HG03439 (cell line): ENCODE results near the gene ERBB2.
"Not testable (repeated sequence)": the region's sequence is repeated elsewhere in the genome, so short reads cannot be mapped to it uniquely, and the experiment has no call there.

Experiments
- ATAC-seq: cut with Tn5 transposase; IDR thresholded peaks from one replicate; pipeline ENCODE4 v1.9.1; 2021; ENCODE audit warnings: mild to moderate bottlenecking, moderate library complexity; ENCODE audit not compliant: unreplicated experiment

Gene ERBB2

GRCh38 chr17:39722104-39722503 lies 22.2 kb downstream of the ERBB2 start:
- ATAC-seq = no peak

DNA sequence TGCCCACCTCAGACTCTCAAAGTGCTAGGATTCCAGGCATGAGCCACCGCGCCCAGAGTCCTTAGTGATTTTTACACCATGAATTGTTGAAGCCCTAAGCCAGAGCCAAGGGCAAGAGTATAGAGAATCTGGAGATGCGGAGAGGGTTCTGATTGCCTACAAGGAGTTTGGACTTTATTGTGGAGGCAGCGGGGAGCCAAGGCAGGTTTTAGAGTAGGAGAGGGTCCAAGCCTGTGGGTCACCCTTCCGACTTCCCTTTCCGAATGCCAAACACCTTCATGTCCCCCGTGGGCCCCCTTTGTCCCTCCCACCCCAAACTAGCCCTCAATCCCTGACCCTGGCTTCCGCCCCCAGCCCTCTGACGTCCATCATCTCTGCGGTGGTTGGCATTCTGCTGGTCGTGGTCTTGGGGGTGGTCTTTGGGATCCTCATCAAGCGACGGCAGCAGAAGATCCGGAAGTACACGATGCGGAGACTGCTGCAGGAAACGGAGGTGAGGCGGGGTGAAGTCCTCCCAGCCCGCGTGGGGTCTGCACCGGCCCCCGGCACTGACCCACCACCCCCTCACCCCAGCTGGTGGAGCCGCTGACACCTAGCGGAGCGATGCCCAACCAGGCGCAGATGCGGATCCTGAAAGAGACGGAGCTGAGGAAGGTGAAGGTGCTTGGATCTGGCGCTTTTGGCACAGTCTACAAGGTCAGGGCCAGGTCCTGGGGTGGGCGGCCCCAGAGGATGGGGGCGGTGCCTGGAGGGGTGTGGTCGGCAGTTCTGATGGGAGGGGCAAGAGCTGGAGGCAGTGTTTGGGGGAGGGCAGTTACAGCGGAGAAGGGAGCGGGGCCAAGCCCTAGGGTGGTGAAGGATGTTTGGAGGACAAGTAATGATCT lies 23.3 kb downstream of the ERBB2 start:
- ATAC-seq = no peak

DNA sequence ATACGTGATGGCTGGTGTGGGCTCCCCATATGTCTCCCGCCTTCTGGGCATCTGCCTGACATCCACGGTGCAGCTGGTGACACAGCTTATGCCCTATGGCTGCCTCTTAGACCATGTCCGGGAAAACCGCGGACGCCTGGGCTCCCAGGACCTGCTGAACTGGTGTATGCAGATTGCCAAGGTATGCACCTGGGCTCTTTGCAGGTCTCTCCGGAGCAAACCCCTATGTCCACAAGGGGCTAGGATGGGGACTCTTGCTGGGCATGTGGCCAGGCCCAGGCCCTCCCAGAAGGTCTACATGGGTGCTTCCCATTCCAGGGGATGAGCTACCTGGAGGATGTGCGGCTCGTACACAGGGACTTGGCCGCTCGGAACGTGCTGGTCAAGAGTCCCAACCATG lies 24.9 kb downstream of the ERBB2 start:
- no peak for ATAC-seq

- ATAC-seq = not testable (repeated sequence)
These were observed 26.1 kb downstream of the ERBB2 start for GRCh38 chr17:39725923-39726322.

- ATAC-seq = no peak
These were observed 26.8 kb downstream of the ERBB2 start for GRCh38 chr17:39726617-39727016.

DNA sequence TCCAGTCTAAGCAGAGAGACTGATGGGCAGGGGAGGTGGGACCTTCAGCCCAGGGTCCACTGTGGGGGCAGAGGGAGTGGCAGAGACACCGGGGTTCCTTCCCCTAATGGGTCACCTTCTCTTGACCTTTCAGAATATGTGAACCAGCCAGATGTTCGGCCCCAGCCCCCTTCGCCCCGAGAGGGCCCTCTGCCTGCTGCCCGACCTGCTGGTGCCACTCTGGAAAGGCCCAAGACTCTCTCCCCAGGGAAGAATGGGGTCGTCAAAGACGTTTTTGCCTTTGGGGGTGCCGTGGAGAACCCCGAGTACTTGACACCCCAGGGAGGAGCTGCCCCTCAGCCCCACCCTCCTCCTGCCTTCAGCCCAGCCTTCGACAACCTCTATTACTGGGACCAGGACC lies 27.7 kb downstream of the ERBB2 start:
- no peak for ATAC-seq

GRCh38 chr17:39729280-39729851 lies 29.5 kb downstream of the ERBB2 start:
- no peak for ATAC-seq

DNA sequence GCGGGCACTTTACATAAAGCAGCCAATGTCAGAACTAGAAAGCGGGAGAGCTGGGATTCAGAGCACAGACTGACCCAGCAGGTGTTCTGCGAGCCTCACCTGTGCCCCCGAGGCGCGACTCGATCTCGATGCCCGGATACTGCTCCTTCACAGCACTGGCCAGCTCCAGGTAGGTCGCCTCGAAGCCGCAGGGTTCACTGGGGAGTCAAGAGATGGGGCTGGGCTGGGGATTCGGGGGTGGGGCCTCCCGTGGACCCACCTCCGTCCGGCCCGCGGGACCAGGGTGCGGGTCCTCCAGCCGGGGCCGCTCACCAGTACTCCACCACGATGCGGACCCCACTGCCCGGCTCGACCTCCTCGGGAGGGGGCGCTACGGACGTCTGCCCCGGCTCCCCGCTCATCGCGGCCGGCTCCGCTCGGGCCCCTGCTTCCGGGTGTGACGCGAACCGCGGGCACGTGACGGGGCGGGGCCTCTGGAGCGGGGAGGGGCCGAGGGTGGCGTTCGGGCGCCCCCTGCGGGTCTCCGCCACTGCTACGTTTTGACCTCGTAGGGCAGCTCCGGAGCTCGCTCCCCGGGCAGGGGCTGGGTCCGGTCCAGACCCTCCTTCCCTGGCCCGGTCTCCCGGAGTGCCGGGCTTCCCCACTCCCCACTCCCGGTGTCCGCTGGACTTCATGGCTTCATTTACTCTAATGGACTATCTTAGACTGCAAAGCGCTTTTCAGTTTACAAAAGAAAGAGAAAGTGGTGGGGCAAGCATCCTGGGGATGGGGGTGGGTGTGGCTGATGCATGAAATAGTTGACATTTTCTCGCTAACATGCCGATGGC lies 30.4 kb downstream of the ERBB2 start, which contains the start of gene MIEN1:
TSS of gene MIEN1 (minus strand) at position 438 of the 827 bp plus-strand sequence. CDS start at position 401, 37 bp downstream.
- peak; percentile 88 for ATAC-seq

DNA sequence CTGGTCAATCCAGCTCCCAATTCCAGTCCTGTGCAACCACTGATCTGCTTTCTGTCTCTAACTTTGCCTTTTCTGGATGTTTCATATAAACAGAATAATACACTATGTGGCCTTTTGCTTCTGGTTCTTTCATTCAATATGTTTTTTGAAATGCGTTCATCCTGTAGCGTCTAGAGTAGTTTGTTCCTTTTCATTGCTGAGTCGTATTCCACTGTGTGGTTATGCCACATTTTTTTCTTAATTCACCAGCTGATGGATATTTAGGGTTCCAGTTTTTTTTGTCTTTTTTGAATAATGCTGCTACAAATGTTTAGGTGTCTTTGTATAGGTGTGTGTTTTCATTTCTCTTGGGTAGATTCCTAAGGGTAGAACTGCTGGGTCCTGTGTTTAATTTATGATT lies 32.7 kb downstream of the ERBB2 start:
- no peak for ATAC-seq

GRCh38 chr17:39735882-39736281 lies 36.0 kb downstream of the ERBB2 start:
- ATAC-seq = no peak

DNA sequence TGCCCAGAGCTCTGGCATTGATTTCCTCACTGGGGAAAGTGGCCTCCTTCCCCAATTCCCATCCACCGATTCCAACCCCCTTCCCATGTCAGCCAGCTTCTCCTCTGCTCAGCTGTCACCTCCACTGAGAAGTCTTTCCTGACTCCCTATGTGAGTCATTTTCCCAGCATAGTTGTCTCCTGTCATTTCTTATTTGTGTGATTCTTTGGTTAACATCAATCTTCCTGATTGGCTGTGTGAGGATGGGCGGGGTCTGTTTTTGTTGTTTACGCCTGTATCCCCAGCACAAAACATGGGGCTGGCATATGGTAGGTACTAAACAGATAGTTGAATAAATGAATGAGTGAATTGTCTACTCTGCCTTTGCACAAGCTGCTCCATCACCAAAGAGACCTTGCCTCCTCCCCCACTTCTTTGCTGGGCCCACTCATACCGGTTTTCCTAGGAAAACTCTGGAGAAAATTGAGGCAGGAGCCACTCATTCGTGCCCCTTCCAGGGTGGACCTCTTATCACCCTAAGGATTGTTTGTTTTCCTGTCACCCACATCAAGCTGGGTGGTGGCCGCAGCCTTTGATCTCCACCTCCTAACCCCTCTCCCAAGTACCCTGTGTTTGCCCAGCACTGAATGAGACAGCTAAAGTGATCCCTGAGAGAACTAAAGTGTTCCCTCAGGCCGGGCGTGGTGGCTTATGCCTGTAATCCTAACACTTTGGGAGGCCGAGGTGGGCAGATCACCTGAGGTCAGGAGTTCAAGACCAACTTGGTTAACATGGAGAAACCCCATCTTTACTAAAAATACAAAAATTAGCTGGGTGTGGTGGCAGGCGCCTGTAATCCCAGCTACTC lies 36.7 kb downstream of the ERBB2 start:
- ATAC-seq = no peak

DNA sequence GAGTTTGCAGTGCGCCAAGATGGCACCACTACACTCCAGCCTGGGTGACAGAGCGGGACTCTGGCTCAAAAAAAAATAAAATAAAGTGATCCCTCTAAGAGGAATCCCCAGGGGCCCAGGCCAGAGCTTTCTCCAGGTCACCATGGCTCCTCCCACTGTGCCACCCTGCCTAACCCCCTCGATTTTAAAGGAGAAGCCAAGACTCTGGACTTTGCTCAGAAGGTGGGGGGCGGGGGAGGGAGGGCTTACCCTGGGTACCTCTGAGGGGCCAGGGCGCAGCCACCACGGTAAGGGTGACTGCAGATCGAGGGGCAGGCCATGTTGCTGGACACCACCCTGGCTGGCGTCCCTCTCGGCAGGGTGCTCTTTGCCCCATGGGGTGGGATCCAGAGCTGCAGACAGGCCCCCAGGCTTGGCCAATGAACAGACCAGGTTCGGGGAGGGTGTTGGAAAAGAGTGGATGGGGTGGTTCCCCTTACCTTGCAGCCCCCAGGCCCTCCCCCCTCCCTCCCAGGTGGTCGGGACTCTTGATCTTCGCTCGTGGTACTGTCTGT lies 37.4 kb downstream of the ERBB2 start:
- no peak for ATAC-seq

- ATAC-seq = no peak
These were observed 38.1 kb downstream of the ERBB2 start, which contains the start of gene GRB7 for GRCh38 chr17:39737760-39738567. TSS of gene GRB7 (plus strand) at chr17:39737938. CDS start at chr17:39742302, 4,364 bp downstream.

- no peak for ATAC-seq
These were observed 38.7 kb downstream of the ERBB2 start for GRCh38 chr17:39738568-39738901.

DNA sequence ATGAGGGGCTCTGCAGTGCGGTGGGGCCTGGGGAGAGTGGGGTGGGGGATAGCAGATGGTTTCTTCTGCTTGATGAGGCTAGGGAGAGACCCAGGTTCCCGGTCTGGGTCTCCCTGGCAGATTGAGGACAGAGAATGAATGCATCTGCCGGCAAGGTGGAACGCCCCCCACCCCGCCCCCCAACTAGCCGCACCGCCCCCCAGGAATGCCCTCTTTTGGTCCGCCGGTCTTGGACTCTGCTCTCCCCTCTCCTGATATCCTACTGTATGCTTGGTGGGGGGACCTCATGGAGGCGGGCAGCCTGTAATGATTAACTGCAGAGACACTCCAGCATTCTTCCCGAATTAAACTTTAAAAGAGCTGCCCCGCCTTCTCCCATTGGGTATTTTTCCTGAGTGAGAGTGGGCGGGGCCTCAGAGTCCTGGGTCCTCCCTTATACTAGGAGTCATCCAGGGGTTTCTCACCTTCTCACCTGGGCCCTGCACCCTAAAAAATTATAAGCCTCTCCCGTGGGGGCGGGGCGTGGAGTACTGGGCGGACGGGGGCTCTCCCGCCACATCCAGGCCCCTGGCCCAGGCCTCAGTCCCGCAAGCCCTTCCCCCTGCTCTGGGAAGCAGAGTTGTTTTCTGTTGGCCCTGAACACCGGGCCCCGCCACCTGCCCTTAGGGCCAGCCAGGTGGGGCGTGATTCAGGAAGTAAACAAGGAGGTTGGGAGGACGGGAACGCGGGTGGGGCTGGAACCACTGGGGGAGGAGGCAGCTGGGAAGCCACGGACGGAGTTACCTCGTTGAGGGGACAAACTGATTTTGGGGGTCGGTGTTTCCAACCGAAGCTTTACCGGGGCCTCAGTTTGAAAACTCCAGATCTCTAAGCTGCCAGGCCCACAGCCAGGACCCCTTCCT lies 39.4 kb downstream of the ERBB2 start:
- ATAC-seq = no peak

DNA sequence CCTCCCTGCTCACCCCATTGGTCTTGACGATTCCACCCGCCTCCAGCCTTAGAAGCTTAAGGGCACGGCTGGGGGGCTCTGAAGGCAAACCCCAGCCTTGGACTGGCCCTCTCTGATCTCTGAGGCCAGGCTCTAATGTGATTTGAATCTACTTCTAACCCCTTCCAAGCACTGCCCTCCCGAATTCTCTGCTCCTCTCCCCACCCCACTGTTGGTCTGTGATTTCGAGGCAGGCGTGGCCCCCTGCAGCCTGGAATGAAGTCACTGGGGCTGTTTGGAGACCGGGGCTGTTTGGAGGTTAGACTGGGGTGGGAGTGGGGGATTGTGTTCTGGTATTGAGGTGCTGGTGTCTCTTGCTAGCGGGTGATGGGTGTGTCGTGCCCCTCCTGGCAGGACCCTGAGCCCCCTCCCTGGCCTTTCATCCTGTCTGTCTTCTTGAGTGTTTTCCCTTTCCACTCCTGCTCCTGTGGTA lies 40.1 kb downstream of the ERBB2 start:
- ATAC-seq = no peak

DNA sequence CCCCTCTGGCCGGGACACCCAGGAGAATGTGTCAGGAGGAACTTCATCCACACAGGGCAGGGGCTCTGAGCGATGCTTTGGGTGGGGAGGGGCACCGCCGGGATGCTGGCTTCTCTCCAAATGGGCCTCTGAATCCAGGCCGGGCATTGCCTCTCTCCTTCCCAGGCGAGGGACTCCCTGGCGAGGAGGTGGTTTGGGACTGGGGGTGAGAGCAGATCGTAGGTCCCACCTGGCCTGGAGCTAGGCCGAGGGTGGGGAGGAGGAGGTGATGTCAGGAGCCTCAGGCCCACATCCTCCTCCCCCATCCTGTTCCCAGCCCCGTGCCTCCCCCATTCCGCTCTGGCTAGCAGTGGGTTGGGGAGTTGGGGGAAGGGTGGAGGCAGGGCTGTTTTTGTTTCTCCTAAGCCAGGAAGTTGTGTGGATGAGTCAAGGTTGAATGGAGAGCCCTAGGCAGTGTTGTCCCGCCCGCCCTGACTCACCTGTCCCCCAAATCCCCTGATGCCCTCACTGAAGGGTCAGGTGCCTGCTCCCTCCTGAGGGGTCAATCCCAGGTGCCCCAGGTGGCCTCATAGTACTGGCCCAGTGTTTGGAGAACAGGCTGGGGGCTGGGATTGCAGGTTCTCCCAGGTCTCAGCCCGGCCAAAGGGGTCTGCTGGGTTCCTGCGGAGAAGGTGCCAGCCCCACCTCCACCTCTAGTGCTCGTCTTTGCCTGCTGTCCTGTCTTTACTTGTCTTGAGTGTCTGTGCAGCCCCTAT lies 40.7 kb downstream of the ERBB2 start:
- ATAC-seq = no peak
